Bronchial epithelial cell (primary cell): ENCODE measurements around the gene PKHD1. TPM values are rescaled to one million over a fixed set of nuclear protein-coding genes. Genes with fewer than 3 reads are reported as not detected.

ENCODE experiments used
- DNase-seq: peaks from one replicate; pipeline ENCODE4 v3.0.0-alpha.2; 2010; ENCODE audit warnings: low read depth
- FAIRE-seq: peaks from 2 replicates; lab custom pipeline; 2011; peaks lifted over from hg19 to GRCh38; lab: Jason Lieb, UNC
- H3K27me3 ChIP-seq: 2 replicates; pipeline ENCODE4 v1.5.1; 2011; ENCODE audit warnings: low read length; ENCODE audit not compliant: control insufficient read depth, insufficient read depth
- H3K36me3 ChIP-seq: 2 replicates; pipeline ENCODE4 v1.5.1; 2011; ENCODE audit warnings: low read length; ENCODE audit not compliant: control insufficient read depth, insufficient read depth
- H3K4me3 ChIP-seq: 2 replicates; pipeline ENCODE4 v1.5.1; 2011; ENCODE audit warnings: mild to moderate bottlenecking, low read depth, low read length, control low read depth
- total RNA-seq: library from RNA; depleted of rRNA; stranded (reverse); fragments of >200 nt; gene quantifications from 2 replicates; pipeline ENCODE4 v1.2.1, GENCODE V29; 2014
- TF ChIP-seq, protein P1 (sequence below): IDR thresholded peaks from 2 replicates; pipeline ENCODE4 v1.5.1; 2011; ENCODE audit warnings: mild to moderate bottlenecking, moderate library complexity, low read length, control low read depth, inconsistent platforms; ENCODE audit not compliant: insufficient read depth, severe bottlenecking

Gene PKHD1
- total RNA-seq, 1 donor from 2014 or later, result not detected

DNA sequence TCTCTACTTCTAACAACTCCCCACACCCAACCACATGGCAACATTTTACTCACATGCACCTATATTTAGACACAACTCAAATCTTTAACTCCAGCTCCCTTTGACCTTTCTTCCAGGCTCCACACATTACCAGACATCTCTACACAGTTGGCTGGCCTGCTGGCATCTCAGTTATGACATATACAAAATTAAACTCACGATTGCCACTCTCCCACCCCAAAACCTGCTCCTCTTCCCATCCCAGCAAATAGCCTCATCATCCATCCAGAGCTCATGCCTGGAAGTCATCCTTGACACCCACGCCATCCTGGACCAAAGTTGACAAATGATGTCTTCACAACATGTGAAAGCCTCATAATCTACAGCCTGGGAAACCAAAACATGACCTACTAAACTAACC is 176.6 kb downstream of the PKHD1 start:
- TF ChIP-seq, protein P1, sequence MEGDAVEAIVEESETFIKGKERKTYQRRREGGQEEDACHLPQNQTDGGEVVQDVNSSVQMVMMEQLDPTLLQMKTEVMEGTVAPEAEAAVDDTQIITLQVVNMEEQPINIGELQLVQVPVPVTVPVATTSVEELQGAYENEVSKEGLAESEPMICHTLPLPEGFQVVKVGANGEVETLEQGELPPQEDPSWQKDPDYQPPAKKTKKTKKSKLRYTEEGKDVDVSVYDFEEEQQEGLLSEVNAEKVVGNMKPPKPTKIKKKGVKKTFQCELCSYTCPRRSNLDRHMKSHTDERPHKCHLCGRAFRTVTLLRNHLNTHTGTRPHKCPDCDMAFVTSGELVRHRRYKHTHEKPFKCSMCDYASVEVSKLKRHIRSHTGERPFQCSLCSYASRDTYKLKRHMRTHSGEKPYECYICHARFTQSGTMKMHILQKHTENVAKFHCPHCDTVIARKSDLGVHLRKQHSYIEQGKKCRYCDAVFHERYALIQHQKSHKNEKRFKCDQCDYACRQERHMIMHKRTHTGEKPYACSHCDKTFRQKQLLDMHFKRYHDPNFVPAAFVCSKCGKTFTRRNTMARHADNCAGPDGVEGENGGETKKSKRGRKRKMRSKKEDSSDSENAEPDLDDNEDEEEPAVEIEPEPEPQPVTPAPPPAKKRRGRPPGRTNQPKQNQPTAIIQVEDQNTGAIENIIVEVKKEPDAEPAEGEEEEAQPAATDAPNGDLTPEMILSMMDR, result no peak
- Histone ChIP-seq H3K27me3 (no peaks in the 10 kb centered on the region), H3K36me3 (no peaks in the 10 kb centered on the region), H3K4me3 (no peak overlapping the region)
- DNase-seq, result no peak
- no peak for FAIRE-seq

DNA sequence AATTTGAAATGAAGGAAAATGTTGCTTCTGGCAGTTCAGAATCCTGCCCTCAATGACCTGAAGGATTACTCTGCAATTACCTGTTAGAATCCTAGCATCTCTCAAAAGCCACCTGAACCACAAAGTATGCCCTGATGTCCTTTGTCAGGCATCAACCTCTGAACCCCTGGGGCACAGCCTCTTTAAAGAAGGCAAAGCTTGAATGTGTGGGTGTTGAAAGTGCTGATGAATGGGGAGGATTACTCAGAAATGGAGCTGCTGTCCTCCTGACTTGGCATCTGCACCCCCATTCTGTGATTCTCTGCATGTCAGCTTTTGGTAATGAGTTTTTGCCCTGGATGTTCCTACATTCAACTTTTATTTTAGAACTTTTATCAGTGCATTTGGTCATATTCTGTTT is 179.2 kb downstream of the PKHD1 start:
- no peak overlapping the region for H3K4me3 ChIP-seq
- no peaks in the 10 kb centered on the region for H3K36me3 ChIP-seq
- DNase-seq, result no peak
- no peak for FAIRE-seq
- TF ChIP-seq, protein P1, result no peak
- H3K27me3 ChIP-seq, result no peaks in the 10 kb centered on the region

DNA sequence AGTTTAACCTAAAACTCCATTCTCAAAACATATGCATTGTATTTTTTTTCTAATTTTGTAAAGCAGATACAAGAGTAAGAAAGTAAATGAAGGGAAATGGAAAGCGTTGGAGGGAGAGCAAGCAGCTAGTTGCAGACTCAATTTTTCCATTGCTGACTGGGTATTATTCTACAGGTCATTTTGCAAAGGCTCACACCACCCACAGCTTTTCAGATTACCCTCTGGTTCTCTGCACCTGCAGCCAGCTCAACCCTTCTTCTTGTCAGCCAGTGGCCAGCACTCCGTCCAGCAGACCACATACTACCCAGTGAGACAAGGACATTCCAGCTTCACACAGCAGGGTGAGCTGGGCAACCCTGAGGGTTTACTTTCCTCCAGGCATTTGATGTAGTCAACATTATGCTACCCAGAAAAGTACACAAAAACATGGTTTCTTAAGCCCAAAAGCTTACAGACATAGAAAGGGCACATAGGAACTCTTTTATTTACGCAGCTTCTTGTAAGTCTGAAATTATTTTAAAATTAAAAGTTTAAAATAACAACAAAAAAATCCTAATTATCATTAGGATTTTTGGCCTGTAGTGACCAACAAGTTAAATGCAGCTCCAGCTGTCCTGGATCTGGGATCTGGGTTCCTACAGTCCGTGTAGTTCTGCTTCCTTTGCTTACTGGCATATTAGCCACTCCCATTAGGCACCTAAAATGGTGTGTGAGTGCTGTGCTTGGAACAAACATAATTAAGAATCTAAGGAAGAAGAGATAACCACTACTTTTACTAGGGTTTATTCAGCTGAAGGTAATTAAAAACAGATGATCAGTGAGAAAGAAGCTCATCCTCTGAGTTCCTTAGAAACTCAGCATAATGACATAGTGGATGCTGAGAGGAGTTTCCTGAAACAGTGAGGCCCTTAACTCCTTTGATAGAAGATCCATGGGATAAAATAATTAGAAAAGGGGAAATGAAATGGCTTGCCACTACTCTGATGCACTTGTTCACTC is 185.3 kb downstream of the PKHD1 start:
- FAIRE-seq, result no peak
- no peaks in the 10 kb centered on the region for H3K36me3 ChIP-seq
- no peak overlapping the region for H3K4me3 ChIP-seq
- TF ChIP-seq, protein P1, result no peak
- H3K27me3 ChIP-seq, result no peaks in the 10 kb centered on the region
- no peak for DNase-seq

DNA sequence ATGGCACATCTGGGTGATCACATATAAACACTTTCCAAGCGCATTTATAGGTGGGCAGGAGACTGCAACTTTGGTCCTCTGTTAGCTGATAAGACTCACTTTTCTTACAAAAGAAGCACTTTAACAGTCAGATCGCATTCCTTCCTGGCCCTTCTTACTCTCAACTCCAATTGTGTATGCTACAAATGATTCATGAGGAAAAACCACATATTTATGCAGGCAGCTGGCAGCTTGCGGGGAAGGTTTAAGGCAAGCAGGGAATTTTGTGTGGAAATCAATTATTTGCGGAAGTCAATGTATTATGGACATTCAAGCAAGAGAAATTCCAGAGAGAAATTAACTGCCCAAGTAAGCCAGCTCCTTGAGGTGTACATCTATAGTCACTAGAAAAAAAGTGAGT is 194.0 kb downstream of the PKHD1 start:
- FAIRE-seq (no peak), DNase-seq (peak; percentile 61)
- Histone ChIP-seq H3K4me3 (no peak overlapping the region), H3K27me3 (no peaks in the 10 kb centered on the region), H3K36me3 (no peaks in the 10 kb centered on the region)
- TF ChIP-seq, protein P1, result no peak

DNA sequence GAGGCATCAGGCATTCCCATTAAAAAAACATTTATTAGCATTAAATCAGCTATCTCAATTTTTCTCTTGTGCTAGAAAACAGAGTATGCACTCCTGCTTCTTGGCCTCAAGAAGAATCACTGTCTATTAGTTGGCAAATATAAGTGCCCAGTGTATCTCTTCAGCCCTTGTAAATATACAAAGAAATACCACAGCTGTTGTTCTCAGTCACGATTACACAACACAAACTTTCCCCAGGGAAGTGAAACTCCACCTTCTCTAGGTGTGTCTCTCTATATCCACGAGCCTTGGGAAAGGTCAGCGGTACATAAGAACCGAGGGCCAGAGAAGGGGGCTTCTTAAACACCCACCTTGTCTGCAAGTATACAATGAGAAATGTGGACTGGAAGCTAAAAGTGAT is 194.7 kb downstream of the PKHD1 start:
- Histone ChIP-seq H3K4me3 (no peak overlapping the region), H3K27me3 (no peaks in the 10 kb centered on the region), H3K36me3 (no peaks in the 10 kb centered on the region)
- TF ChIP-seq, protein P1, result no peak
- FAIRE-seq (no peak), DNase-seq (peak; percentile 60)
